SHP77 treated with DMSO at 0.1 percent for 48 hours (cell line): Measurements from ENCODE around the gene NACC1.
A peak's percentile ranks its signal among the peaks of the same experiment; 100 is the strongest.
"Not testable (repeated sequence)": the region's sequence is repeated elsewhere in the genome, so short reads cannot be mapped to it uniquely, and the experiment has no call there.

Source experiments
- DNase-seq: peaks from one replicate; lab custom pipeline; 2025; lab: John Stamatoyannopoulos, UW

Gene NACC1

DNA sequence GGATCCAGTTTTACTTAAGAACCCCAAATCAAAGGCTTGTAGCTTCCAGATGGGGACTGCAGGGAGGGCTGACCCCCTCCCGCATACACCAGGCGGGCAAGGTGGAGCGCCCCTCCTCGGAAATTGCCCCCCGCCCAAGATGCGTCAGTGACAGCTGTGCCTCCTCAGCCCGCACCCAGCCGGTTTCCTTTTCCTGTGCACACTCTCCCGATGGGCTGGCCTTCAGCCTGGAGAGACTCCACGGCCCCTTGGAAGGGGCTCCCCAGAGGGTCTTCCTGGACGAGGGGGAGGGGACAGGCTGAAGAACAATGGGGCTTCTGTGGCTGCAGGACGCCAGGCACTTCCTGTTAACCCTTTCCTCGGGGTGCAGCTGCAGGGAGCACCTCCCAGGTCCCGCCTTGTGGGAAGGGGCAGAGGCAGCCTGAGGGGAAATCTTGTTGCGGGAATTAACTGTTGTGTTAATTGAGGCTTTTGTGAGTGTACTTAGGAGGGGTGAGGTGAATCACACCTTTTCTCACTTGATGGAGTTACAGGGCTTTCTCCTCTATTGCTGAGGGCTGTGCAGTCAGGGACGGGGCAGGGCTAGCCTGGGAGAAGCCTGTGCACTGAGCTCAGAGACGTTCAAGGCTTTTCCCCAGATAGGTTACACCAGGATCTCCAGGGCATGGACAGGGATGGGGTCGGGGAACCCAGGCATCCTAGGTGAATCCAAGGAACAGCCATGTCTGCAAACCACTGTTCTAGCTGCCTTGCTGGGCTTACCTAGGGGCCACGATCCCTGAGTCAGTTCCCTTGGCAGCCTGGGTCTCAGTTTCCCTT lies 46.5 kb downstream of the NACC1 start:
- DNase-seq, result peak; percentile 26

GRCh38 chr19:13165162-13165997 lies 47.3 kb downstream of the NACC1 start:
- no peak for DNase-seq

DNA sequence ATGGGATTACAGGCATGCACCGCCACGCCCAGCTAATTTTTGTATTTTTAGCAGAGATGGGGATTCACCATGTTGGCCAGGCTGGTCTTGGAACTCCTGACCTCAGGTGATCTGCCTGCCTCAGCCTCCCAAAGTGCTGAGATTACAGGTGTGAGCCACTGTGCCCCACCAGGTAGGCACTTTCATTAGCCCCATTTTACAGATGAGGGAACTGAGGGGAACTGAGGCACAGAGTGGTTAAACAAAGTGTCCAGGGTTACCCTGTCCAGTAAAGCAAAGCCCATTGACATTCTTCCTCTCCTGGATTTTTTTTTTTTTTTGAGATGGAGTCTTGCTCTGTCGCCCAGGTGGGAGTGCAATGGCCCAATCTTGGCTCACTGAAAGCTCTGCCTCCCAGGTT lies 48.1 kb downstream of the NACC1 start:
- not testable (repeated sequence) for DNase-seq

- no peak for DNase-seq
These were observed 51.7 kb downstream of the NACC1 start for GRCh38 chr19:13169769-13170168.

GRCh38 chr19:13171146-13171545 lies 53.1 kb downstream of the NACC1 start:
- DNase-seq, result no peak

DNA sequence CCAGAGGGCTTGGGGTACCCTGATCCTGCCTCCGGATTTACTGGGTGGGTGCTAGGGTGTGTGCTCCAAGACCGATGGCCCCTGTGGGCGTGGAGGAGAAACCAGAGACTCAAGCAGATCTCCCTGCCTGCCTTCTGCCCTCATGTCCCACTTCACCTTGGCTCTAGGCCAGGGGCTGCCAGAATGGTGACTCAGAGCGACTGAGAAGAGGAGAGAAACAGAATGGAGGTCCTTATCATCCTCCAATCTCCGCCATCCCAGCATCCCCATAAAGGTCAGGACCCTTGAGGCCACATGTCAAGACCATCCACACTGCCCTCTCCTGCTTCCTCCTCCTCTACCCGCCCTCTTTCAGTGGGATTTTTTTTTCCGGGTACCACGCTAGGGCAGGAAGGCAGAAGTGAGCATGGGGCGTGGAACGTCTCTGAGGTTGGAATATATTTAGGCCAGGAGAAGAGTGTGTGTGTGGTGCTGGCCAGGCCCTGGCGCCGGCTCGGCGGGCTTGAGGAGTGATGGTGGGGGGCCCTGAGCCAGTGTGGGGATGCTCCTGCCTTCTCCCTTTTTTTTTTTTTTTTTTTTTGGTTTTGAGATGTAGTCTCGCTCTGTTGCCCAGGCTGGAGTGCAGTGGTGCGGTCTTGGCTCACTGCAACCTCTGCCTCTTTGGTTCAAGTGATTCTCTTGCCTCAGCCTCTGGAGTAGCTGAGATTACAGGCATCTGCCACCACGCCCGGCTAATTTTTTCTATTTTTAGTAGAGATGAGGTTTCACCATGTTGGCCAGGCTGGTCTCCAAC lies 54.5 kb downstream of the NACC1 start:
- DNase-seq, result no peak

DNA sequence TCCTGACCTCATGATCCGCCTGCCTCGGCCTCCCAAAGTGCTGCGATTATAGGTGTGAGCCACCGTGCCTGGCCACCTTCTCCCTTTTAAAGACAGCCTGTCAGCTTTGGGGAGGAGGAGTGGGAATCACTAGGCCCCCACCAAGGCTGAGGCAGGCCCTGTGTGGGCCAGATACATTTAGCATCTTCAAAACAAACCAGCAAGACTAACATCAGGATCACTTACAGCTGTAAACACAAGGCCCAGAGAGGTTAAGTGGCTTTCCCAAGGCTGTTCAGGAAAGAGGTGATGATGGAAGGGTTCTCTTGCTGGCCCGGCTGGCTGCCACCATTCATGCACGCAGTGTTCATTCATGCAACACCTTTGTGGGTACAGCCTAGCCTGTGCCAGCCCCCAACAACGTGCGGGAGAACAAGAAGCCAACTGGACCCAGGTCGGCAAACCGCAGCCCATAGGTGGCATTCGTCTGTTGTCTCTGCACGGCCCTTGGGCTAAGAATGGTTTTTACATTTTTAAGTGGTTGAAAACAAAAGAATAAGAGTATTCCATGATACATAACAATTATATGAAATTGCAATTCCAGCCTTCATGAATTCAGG lies 55.2 kb downstream of the NACC1 start:
- no peak for DNase-seq

DNA sequence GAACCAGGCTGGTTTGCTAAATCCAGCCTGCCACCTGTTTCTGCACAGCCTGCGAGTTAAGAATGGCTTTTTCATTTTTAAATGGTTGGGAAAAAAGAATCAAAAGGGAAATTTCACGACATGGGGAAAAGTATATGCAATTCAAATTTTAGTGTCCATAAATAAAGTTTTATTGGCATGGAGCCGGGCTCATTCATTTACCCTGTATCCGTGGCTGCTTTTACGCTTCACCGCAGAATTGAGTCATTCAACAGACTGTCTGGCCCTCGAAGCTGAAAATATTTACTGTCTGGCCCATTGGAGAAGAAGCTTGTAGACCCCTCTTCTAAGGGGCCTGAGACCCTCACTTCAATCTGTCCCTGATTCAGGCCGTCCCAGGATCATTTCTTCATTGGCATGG lies 58.3 kb downstream of the NACC1 start:
- no peak for DNase-seq

DNA sequence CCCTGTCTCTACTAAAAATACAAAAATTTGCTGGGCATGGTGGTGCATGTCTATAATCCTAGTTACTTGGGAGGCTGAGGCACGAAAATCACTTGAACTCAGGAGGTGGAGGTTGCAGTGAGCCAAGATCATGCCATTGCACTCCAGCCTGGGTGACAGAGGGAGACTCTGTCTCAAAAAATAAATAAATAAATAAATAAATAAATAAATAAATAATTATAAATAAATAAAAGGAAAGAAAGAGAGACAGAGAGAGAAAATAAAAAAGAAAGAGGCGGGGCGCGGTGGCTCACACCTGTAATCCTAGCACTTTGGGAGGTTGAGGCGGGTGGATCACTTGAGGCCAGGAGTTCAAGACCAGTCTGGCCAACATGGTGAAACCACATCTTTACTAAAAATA lies 59.5 kb downstream of the NACC1 start:
- DNase-seq, result not testable (repeated sequence)

GRCh38 chr19:13178291-13178690 lies 60.2 kb downstream of the NACC1 start:
- not testable (repeated sequence) for DNase-seq

DNA sequence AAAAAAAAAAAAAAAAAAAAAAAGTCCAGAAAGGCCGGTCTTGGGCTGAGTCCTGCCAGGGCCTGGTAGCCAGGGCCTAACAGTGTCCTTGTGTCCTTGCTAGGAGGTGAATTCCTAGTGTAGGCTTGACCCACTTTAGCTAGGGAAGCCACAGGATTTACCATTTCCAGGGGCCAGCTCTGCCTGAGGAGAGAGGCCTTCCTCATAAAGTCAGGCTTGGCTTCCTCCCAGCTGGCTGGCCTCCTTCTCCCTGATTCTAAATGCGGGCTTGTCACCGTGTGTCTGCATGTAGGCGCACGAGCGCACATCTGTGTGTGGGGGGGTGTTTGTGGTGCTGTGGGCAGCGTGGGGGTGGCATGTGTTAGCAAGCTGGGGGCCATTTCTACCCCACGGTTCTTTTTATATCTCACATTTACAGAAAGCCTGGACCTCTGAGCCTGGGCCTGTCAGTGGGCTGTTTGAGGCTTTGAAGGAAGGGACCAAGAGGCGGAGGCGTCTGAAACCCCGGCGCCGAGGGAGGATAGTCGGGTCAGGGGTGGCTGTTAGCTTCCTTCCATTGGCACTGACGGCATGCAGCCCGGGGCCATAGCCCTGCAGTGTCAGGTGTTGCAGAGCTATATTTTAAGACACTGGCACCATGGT lies 63.8 kb downstream of the NACC1 start:
- no peak for DNase-seq

DNA sequence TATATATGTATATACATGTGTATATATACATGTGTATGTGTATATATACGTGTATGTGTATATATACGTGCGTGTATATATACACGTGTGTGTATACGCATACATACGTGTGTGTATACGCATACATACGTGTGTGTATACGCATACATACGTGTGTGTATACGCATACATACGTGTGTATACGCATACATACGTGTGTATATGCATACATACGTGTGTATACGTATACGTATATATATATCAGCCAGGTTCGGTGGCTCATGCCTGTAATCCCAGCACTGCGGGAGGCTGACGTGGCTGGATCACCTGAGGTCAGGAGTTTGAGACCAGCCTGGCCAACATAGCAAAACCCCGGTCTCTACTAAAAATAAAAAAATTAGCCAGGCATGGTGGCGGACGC lies 66.9 kb downstream of the NACC1 start:
- DNase-seq, result not testable (repeated sequence)

GRCh38 chr19:13185763-13186657 lies 67.9 kb downstream of the NACC1 start:
- not testable (repeated sequence) for DNase-seq

DNA sequence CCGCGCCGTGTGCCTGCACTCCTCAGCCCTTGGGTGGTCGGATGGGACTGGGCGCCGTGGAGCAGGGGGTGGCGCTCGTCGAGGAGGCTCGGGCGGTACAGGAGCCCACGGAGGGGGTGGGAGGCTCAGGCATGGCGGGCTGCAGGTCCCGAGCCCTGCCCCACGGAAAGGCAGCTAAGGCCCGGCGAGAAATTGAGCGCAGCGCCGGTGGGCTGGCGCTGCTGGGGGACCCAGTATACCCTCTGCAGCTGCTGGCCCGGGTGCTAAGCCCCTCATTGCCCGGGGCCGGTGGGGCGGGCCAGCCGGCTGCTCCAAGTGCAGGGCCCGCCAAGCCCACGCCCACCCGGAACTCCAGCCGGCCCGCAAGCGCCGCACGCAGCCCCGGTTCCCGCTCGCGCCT lies 68.6 kb downstream of the NACC1 start:
- not testable (repeated sequence) for DNase-seq

DNA sequence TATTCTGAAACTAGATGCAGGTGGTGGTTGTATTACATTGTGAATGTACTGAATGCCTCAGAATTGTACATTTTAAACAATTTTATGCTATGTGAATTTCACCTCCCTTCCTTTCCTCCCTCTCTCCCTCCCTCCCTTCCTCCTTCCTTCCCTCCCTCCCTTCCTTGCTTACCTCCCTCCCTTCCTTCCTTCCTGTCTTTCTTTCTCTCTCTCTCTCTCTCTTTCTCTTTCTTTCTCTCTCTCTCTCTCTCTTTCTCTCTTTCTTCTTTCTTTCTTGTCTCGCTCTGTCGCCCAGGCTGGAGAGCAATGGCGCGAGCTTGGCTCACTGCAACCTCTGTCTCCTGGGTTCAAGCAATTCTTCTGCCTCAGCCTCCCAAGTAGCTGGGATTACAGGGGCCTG lies 69.4 kb downstream of the NACC1 start:
- DNase-seq, result no peak

- no peak for DNase-seq
These were observed 71.5 kb downstream of the NACC1 start for GRCh38 chr19:13189600-13189999.
